ENCODE measurements around the gene LONP1.
"Not testable (repeated sequence)": the region's sequence is repeated elsewhere in the genome, so short reads cannot be mapped to it uniquely, and the experiment has no call there.

DNA sequence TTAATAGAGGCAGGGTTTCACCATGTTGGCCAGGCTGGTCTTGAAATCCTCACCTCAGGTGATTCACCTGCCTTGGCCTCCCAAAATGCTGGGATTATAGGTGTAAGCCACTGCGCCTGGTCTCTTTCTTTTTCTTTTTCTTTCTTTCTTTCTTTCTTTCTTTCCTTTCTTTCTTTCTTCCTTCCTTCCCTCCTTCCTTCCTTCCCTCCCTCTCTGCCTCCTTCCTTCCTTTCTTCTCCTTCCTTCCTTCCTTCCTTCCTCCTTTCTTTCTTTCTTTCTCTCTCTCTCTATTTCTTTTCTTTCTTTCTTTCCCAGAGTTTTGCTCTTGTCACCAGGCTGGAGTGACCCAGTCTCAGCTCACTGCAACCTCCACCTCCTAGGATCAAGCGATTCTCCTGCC, 13.2 kb upstream of the LONP1 start:
- TF ChIP-seq, protein P1, sequence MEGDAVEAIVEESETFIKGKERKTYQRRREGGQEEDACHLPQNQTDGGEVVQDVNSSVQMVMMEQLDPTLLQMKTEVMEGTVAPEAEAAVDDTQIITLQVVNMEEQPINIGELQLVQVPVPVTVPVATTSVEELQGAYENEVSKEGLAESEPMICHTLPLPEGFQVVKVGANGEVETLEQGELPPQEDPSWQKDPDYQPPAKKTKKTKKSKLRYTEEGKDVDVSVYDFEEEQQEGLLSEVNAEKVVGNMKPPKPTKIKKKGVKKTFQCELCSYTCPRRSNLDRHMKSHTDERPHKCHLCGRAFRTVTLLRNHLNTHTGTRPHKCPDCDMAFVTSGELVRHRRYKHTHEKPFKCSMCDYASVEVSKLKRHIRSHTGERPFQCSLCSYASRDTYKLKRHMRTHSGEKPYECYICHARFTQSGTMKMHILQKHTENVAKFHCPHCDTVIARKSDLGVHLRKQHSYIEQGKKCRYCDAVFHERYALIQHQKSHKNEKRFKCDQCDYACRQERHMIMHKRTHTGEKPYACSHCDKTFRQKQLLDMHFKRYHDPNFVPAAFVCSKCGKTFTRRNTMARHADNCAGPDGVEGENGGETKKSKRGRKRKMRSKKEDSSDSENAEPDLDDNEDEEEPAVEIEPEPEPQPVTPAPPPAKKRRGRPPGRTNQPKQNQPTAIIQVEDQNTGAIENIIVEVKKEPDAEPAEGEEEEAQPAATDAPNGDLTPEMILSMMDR (IDR thresholded peaks at IDR 0.05) = not testable (repeated sequence)
- not testable (repeated sequence) for TF ChIP-seq POLR2A (IDR thresholded peaks at IDR 0.05)

Measured in uterus (tissue), 2 donors.